Adrenal gland (tissue), 5 donors: ENCODE measurements around the gene ANKS6.

ENCODE experiments used
- CTCF ChIP-seq, 6 experiments: fragments of 450-650 bp in 4 of 6; fragments of 200-600 bp in 2 of 6; sonication (generic) in 1 of 6; IDR thresholded peaks; 1 replicate in 5 of 6; 2 replicates in 1 of 6; pipeline versions ENCODE4 v1.5.1 to v1.8.0; 2016 to 2021; ENCODE audit warnings: antibody characterized with exemption in 6 of 6, mild to moderate bottlenecking in 2 of 6, moderate library complexity in 1 of 6
- POLR2A ChIP-seq, 2 donors: fragments of 450-650 bp; IDR thresholded peaks; one replicate each; pipeline ENCODE4 v1.6.1; 2017; ENCODE audit warnings: antibody characterized with exemption in 2 of 2, mild to moderate bottlenecking in 2 of 2, moderate library complexity in 1 of 2
- donor health status: DM: no; HTN: no; CAD: no.

DNA sequence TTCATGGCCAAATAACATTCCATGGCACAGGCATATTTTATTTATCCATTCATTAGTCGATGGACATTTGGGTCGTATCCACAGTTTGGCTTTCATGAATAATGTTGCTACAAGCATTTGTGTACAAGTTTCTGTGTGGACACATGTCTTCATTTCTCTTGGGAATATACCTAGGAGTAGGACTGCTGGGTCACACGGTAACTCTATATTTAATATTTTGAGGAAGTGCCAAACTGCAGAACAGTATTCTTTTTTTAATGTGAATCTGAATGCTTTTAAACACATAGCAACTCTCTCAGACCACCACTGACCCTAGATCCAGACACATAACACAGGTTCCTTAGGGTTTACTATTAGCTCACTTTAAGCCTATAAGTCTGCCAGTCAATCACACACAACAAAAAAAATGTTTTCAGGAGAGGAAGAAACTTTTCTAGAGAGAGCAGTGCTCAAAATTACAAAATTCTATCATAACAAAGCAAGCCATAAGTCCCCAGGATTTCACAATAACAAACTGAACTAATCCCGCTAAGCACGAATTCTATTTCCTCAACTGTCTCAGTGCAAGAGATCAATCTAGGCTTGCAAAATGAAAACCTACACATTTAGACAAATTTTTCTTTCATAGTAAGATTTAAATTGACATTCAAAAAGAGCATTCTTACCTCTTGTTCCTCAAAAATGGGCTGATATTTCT is 45.8 kb downstream of the ANKS6 start:
- TF ChIP-seq CTCF (IDR thresholded peaks at IDR 0.05) (no peak), POLR2A (IDR thresholded peaks at IDR 0.05) (no peak)
